Stimulated activated CD8-positive, alpha-beta memory T cell treated with anti-CD3 and anti-CD28 coated beads, Interleukin-12 subunit alpha, Interleukin-12 subunit beta, amount 100 ng/mL, for 24 hours (primary cell): Measurements from ENCODE around the gene TMEM161A.
"Not testable (repeated sequence)": the region's sequence is repeated elsewhere in the genome, so short reads cannot be mapped to it uniquely, and the experiment has no call there.

Experiments used
- DNase-seq: peaks from one replicate; pipeline ENCODE4 v3.0.0-alpha.2; 2020; ENCODE audit errors: extremely low read depth

TMEM161A gene

DNA sequence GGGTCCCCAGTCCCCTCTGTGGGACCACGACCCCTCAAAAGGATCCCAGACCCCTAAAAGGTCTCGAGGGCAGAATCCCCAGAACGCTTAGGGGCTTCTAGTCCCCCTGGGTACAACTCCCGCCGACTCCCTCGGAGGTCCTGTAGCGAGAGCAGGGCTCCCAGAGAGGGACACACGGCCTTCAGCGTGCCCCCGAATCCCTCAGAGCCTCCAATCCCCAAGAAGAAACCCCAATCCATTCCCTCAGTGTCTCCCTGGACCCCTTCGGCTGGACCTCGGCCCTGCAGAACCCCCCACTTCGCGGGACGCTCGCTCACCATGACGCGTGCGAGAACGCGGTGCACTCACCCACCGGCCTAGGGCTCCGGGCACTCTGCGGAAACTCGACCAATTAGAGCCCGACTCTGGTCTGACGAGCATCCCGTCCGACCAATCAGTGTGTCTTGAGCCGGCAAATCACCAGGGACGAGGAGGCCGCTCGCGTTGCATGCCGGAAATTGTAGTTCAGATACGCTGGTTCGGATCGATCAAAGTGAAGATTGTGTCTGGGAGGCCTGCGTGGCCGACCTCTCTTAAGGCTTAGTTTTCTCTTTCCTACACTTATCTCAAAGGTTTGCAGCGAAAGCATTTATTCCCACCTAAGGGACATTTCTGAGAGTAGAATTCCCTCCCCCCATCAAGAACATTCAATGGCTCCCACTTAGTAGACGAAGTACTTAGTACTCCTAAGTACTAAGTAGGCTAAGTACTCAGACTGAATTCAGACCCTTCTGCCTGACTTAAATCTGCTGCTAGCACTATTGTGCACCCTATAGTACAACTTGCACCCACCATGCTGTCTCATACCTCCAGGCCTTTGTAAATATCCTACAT, at the start of gene TMEM161A:
Gene TMEM161A, minus strand, starts transcription at position 370 of the 873 bp plus-strand sequence. Its CDS starts 50 bp downstream, at position 320.
- DNase-seq, result peak; percentile 83

DNA sequence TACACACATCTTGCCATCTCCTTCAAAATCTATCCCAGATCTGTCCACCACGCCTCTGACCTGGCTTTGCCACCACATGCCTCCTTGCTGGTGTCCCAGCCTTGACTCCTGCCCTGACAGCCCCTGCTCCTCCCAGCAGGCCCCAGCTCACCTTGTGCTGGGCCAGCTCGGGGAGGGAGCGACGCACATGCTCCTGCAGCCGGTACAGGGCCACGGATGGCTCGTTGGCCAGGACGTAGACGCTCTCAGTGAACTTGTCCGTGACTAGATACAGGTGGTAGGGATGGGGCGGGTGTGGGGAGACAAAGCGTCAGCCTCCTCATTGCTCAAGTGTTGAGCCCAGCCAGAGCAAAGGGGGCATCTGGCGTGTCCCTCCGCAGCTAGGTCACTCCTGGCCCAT, 48.5 kb upstream of the TMEM161A start:
- no peak for DNase-seq

DNA sequence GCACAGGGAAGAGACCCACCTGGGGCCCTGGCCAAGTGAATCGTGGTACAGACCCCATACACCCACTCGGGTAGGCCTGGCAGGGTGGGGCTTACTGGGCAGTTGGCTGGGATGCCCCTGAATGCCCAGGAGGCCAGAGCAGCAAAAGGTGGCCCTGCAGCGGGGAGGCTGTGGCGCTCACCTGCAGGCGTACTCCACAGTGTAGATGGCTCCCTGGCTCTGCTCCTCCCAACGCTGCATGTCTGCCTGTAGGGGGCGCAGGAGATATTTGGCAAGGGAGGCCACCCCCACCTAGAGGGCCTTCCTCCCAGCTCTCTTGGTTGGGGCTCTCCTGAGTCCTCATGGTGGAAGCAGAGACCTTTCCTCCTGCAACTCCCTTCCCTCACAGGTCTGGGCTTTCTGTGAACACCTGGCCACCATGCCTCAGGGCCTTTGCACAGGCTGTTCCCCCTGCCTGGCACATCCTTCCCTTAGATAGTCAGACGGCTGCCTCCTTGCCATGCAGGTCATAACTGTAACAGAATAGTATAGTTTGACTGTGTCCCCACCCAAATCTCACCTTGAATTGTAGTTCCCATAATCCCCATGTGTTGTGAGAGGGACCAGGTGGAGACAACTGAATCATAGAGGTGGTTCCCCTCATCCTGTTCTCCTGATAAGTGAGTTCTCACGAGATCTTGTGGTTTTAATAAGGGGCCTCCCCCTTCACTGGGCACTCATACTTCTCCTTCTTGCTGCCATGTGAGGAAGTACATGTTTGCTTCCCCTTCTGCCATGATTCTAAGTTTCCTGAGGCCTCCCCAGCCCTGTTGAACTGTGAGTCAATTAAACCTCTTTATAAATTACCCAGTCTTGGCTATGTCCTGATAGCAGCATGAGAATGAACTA, 47.8 kb upstream of the TMEM161A start:
- no peak for DNase-seq

DNA sequence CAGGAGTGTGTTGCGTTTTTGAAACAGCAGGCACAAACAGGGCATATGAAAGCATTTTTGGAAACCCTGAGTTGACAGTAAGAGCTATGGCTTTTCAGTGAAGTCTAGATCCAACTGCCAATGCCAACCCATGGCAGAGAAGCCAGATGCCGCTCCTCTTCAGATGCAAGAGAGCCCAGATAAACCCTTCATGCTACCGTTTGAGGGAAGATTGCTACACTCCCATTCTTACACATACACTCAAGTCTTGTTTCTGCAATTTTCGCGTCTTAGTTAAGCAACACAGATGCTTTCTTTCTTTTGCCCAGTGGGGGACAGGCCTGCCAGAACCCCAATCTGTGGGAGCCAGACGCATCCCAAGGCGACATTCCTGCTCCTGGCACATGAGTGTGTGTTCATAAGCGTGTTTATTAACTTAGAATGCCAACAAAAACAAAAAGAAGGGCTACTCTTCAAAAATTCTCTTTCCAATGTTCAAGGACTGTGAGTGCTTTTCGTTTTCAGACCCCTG, 43.3 kb upstream of the TMEM161A start:
- no peak for DNase-seq

DNA sequence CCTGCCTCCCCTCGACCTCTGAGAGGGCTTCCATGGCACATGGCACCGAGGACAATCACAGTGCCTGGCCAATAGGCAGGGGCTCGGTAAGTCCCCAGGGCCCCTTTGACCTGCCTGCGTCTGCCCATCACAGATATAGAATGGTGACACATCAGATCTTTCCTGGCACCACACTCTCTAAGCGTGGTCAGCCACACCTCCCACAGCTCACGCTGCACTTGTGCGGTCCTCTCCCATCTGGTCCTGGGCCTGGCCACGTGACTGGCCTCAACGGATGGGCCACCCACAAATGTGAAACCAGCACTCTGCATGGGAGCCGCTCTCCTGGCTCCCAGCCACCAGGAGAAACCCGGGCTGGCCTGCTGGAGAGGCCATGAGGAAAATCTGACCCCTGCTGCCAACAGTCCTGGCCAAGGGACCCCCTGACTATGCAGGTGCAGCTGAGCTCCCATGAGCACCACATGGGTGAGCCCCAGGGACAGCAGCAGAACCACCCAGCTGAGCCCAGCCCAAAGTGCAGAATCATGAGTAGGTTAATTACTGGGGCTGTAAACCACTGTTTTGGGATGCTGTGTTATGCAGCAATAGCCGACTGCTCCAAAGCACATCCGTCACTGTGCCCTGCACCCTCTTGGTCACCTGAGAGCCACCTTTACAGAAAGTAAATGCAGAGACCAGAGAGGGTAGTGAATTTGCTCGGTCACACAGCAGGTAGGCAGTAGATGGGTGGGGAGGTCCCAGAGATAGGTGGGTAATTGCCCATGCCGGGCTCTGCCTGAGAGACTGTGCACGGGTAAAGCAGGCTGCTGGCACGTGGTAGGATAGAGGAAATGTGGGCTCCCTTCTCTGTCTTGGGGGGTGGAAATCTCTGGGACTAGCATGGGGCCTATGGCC, 41.5 kb upstream of the TMEM161A start:
- no peak for DNase-seq

DNA sequence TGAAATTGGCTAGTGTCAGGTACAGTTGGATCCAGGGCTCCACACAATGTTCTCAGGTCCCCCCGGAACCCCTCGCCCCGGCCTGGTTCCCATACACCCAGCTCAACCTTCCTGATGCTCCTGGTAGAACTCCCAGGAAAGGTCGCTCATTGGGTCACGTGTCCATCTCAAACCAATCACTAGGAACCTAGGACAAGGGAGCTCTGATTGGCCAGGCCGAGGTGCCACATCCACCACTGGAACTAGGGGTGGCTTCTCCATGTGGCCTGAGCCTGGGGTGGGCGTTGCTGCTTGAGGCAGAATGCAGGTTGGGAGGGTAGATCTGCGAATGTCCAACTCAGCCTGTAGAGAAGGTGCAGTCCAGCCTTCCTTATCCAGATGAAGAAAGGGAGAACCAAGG, 38.7 kb upstream of the TMEM161A start:
- no peak for DNase-seq

DNA sequence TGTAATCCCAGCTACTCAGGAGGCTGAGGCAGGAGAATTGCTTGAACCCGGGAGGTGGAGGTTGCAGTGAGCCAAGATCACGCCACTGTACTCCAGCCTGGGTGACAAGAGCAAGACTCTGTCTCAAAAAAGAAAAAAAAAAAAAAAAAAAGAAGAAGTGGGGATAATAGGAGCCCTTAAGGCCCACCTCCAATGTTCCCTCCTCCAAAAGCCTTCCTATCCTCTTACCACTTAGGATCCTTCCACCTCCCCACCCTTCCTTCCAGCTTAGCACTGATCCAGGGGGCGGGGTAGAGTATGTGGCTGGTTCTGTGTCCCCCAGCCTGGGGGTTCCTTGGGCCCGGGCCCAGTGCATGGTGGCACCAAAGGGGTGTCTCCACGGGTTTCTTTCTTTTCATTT, 35.0 kb upstream of the TMEM161A start:
- DNase-seq, result not testable (repeated sequence)

DNA sequence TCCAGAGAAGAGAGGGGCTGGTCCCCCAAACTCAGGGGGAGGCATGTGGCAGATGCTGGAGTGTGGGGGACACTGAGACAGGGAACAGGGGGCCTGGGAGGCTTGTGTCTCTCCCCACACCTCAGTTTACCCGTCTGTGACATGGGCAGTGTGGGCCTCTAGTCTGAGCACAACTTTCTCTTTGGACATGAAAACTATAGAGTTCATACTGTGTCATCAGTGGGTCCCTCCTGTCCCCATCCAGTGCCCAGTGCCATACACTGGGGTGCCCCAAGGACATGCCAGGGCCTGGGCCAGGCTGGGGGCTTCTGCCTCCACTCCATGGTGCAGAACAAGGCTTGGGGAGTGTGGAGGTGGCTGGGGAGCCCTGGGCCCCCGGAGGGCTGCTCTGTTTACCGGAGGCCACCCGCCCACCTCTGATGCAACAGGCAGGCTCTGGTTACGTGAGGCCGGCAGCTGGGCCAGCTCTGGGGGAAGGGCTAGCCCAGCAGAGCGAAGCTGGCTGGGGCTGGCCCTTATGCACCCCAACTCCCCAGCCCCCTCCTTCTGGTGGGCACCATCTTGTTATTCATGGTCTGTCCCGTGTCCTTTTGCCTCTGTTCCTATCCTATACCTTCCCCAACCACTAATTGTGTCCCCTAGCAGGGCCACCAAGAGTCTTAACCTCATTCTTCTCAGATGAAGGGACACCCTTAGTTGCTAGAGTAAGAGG, 33.7 kb upstream of the TMEM161A start:
- no peak for DNase-seq

DNA sequence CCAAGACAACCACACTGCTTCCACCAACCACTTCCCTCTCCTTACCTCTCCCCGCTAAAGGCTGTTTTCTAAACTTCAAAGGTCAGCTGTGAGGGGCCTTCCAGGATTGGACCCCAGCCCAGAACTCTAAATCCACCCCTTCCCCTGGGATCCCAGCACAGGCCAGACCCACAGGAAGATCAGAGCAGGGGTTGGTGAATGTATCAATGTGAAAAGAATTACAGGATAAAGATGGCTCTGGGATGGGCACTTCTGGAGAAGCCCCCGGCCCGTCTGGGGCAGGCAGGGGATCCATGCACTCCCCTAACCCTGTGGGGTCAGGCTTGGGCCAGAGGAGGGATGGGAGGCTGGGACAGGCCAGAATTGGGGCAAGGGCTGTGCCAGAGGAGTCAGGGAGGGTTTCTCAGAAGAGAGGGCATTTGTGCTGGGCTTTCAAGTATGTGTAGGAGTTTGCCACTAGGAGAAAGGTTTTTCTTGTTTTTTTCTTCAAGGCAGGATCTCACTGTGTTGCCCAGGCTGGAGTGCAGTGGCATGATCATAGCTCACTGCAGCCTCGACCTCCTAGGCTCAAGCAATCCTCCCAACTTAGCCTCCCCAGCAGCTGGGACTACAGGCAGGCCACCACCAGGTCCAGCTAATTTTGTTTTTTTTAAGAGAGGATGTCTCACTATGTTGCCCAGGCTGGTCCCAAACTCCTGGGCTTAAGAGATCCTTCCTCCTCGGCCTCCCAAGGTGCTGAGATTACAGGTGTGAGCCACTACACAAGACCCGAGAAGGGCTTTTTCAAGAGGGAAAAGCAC, 32.8 kb upstream of the TMEM161A start:
- no peak for DNase-seq

DNA sequence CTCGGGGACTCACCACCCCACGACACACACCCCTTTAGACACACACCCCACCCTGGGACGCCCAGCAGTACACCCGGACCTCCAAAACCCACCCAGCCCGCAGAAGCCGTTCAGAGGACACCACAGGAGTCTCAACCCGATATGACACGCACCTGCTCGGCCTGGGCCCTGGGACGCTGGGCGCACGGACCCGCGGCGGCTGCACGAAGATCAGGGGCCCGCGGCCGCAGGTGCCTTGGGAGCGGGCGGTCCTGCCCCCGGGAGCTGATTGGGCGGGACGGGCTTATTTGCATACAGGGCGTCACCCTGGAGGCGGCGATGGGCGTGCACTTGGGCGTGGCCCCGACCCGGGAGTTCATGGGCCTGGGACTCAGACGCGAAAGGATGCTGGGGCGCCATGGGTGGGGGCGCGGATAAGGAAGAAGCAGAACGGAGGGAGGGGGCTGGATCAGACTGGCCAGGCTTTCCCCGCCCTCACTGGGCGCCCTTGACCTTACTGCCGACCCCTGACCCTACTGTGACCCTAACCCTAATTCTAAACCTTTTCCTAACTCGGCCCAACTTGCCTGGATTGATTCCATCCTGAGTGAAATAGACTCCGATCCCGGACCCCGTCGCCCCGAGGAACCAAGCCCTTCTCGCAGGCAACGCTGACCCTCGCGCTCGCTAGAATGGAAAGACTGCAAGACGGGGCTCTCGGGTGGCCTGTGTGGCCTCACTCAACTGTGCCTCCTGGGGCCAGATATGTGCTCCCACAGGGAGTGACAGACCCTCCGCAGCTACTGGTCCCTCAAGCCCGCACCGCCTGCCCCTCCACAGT, 32.0 kb upstream of the TMEM161A start, which contains the start of gene MEF2B:
Gene MEF2B, minus strand, starts transcription at position 211 of the 820 bp plus-strand sequence. CDS start 19,528 bp downstream, outside the sequence.
- DNase-seq, result peak; percentile 51

DNA sequence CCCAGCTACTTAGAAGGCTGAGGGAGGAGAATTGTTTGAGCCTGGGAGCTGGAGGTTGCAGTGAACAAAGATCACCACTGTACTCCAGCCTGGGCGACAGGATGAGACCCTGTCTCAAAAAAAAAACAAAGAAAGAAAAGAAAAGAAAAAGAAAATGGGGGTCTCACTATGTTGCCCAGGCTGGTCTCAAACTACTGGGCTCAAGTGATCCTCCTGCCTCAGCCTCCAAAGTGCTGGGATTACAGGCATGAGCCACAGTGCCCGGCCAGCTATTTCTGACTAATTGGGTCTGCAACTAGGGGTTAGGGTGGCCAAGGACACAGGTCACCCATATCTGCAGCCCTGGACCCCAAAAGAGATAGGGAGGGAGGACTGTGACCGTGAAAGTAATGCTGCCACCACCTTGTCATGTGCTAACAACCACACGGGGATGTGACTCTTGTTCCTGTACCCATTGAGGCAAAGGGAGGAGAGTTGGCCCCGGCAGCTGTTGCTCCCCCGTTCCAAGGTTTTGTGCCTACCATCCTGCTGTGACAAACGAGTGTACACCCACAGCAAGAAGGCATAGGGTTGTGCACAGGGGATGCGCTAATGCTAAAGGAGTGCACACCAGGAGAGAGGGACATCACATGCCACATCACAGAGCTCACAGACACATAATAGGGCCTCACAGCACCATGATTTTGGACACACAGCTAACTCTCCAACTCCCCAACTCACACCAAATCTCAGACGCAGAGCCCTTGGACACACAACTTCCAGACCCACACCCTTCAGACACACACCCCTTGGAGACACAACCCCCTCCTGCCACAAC, 31.2 kb upstream of the TMEM161A start:
- DNase-seq, result no peak

DNA sequence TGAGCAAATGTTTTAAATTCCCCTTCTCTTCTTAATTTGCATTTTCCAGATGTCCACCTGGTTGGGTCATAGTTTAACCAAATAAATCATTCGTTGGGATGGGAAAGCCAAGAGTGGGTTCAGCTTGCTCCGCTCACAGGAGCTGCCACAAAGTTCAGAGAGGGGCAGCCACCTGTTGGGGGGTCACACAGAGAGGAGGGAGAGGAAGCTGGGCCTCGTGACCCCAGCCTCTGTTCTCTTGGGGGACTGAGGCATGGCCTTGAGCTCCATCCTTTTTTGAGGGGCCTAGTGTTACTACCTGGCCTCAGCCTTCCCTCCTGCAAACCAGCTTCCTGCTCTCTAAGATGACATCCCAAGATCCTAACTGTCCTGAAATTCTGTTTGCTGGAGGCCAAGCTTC, 29.3 kb upstream of the TMEM161A start:
- DNase-seq, result no peak

DNA sequence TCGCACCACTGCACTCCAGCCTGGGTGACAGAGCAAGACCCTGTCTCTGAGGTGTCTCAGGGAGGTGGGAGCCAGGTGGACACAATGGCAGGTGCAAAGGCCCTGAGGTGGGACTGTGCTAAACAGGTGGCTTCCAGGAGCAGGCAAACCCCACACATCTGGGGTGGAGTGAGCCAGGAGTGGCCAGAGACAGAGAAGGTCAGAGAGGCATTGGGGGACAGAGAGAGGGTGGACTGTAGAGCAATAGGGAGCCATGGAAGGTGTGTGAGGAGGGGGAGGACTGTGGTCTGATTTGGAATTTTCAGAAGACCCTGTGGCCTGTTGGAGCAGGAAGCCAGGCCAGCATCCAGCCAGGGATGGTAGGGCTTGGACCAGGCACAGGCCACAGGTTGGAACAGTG, 27.1 kb upstream of the TMEM161A start:
- DNase-seq, result no peak

DNA sequence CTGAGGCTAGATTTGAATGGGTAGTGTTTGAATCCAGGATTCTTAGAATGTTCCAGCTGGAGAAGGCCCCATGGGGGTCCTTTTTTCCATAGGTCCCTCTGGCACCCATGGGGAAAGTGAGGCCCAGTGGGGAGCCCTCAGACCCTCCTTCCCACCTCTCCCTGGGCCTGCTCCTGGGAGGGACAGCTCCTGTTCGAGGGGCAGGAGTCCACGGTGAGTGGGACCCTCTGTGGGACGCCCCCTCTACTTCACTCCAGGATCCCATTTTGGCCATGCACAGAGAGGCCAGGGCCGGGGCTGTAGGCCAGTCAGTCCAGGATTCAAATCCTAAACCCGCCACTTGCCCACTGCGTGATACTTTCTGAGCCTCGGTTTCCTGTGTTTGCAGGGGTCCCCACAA, 24.2 kb upstream of the TMEM161A start:
- DNase-seq, result no peak

DNA sequence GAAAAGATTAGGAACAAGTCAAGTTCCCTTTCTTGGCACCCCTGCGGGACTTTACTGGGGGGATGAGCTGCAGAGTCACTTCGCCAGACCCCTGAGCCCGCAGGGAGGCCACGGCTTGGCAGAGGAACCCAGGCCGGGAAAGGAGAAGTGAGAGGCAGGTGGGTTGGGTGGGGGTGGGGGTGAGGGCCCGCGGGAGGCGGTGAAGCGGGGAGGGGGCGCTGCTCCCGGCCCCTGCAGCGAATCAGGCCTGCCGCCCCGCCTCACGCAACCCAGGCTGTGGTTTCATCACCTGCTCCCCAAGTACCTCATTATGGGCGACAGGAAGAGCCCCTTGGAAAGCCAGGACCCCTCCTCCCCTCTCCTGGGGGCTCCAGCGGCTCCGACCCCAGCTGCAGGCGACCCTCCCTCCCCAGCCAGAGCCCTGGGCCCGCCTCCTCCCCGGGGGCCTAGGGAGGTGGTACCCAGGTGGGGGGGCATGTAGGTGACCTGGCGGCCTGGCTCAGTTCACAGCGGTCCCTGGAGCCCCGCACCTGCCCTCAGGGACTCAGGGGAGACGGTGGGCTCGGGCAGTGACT, 22.3 kb upstream of the TMEM161A start:
- DNase-seq, result no peak

DNA sequence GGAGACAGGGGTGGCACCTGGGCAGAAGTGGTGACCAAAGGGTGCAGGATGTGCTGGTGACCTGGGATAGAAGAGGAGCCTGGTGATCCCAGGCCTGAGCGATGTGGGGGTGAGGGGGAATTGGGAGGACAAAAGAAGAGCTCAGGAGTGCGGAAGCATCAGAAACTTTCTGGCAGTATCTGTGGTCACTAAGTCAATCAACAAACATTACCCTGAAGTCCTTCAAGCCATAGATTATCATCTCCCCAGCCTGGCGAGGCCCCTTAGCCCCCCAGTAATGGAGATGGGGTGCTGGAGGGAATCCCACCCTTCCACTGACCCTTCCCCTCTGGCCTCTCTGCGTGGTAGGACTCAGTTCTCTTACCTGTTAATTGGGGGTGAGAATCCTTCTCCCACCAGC, 21.3 kb upstream of the TMEM161A start:
- no peak for DNase-seq

DNA sequence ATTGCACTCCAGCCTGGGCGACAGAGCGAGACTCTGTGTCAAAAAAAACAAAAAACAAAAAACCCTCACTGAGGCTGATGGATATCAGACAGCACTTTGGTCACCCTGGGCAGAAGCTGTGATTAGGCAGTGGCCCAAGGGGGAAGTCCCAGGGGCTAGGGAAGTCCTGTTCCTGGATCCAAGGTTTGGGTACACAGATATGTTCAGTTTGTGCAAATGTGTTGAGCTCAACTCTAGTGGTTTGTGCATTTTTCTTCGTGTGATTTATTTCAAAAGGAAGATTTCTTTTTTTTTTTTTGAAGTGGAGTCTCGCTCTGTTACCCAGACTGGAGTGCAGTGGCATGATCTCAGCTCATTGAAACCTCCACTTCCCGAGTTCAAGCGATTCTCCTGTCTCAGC, 19.5 kb upstream of the TMEM161A start:
- no peak for DNase-seq
